ENCODE results near the gene GPC1.

The GPC1 gene

GRCh38 chr2:240413813-240414429, 21.5 kb upstream of the GPC1 start:
- no peak for DNase-seq

- DNase-seq, result no peak
Measured at GRCh38 chr2:240416821-240417220, 18.6 kb upstream of the GPC1 start.

- no peak for DNase-seq
Measured at GRCh38 chr2:240418311-240418710, 17.2 kb upstream of the GPC1 start.

- DNase-seq, result no peak
Measured at GRCh38 chr2:240419271-240419670, 16.2 kb upstream of the GPC1 start.

GRCh38 chr2:240419723-240420122, 15.7 kb upstream of the GPC1 start:
- DNase-seq, result no peak

- DNase-seq, result no peak
Measured at GRCh38 chr2:240420206-240421104, 15.0 kb upstream of the GPC1 start.

- DNase-seq, result no peak
Measured at GRCh38 chr2:240421381-240421780, 14.1 kb upstream of the GPC1 start.

- DNase-seq, result no peak
Measured at GRCh38 chr2:240422658-240423329, 12.7 kb upstream of the GPC1 start.

- DNase-seq, result no peak
Measured at GRCh38 chr2:240423788-240424191, 11.7 kb upstream of the GPC1 start.

GRCh38 chr2:240424341-240425235, 10.9 kb upstream of the GPC1 start:
- DNase-seq, result no peak

GRCh38 chr2:240425236-240425615, 10.2 kb upstream of the GPC1 start:
- DNase-seq, result no peak

- no peak for DNase-seq
Measured at GRCh38 chr2:240425697-240426096, 9.8 kb upstream of the GPC1 start.

- no peak for DNase-seq
Measured at GRCh38 chr2:240426845-240427721, 8.4 kb upstream of the GPC1 start.

- no peak for DNase-seq
Measured at GRCh38 chr2:240427729-240428128, 7.7 kb upstream of the GPC1 start.

GRCh38 chr2:240428245-240428644, 7.2 kb upstream of the GPC1 start:
- no peak for DNase-seq

GRCh38 chr2:240429341-240429871, 6.1 kb upstream of the GPC1 start:
- no peak for DNase-seq

- no peak for DNase-seq
Measured at GRCh38 chr2:240429872-240430491, 5.5 kb upstream of the GPC1 start.

- no peak for DNase-seq
Measured at GRCh38 chr2:240430595-240430994, 4.9 kb upstream of the GPC1 start.

GRCh38 chr2:240431271-240431660, 4.2 kb upstream of the GPC1 start:
- no peak for DNase-seq

GRCh38 chr2:240431661-240432424, 3.6 kb upstream of the GPC1 start:
- DNase-seq, result no peak
